B cell (primary cell): ENCODE measurements around the gene GDPD3. TPM values are rescaled to one million over a fixed set of nuclear protein-coding genes. Genes with fewer than 3 reads are reported as not detected.

ENCODE experiments used
- ATAC-seq: fragments of 200-7000 bp; cut with Tn5 transposase; one replicate; pipeline ENCODE4 v1.10.0; 2021; ENCODE audit warnings: low read depth, mild to moderate bottlenecking, moderate number of reproducible peaks, moderate library complexity
- CTCF ChIA-PET: fragments of 350-600 bp; sonication (Branson Sonifier 250); formaldehyde crosslinking; loops from one replicate; lab custom pipeline; 2021; ENCODE audit warnings: antibody characterized with exemption, inconsistent platforms; lab: Charles Lee
- POLR2A ChIA-PET: fragments of 350-600 bp; sonication (Branson Sonifier 250); formaldehyde crosslinking; loops from one replicate; lab custom pipeline; 2021; ENCODE audit warnings: antibody characterized with exemption; lab: Charles Lee
- DNase-seq: peaks from one replicate; pipeline ENCODE4 v3.0.0; 2013
- H2AFZ ChIP-seq: 2 replicates; pipeline ENCODE4 v1.6.1; 2012; ENCODE audit warnings: mild to moderate bottlenecking, low read depth, low read length; ENCODE audit not compliant: insufficient read depth, poor library complexity, severe bottlenecking
- H3K27ac ChIP-seq, 2 donors: 1 replicate in 1 of 2; 2 replicates in 1 of 2; pipeline ENCODE4 v1.5.1; 2012 to 2013; ENCODE audit warnings: low read length in 2 of 2, mild to moderate bottlenecking in 2 of 2, moderate library complexity in 1 of 2
- H3K27me3 ChIP-seq, 4 experiments: fragments of 200-600 bp in 1 of 4; sonication (generic) in 1 of 4; replicated peaks in 1 of 4; 1 replicate in 2 of 4; 2 replicates in 2 of 4; pipeline versions ENCODE4 v1.6.1 to v1.7.0; 2013 to 2016; ENCODE audit warnings: low read length in 3 of 4, mild to moderate bottlenecking in 2 of 4, mixed read lengths in 1 of 4, moderate library complexity in 1 of 4; ENCODE audit not compliant: insufficient read depth in 4 of 4, control insufficient read depth in 3 of 4; ENCODE audit errors: control extremely low read depth in 1 of 4
- H3K36me3 ChIP-seq, 2 experiments: replicated peaks in 1 of 2; 1 replicate in 1 of 2; 2 replicates in 1 of 2; pipeline versions ENCODE4 v1.6.1 to v1.7.1; 2013; ENCODE audit warnings: low read length in 1 of 2; ENCODE audit not compliant: insufficient read depth in 2 of 2, control insufficient read depth in 1 of 2; ENCODE audit errors: control extremely low read depth in 1 of 2, extremely low read depth in 1 of 2
- H3K4me1 ChIP-seq, 2 donors: fragments of 200-600 bp in 1 of 2; sonication (generic) in 1 of 2; 1 replicate in 1 of 2; 2 replicates in 1 of 2; pipeline versions ENCODE4 v1.5.1 to v1.6.1; 2013 to 2017; ENCODE audit warnings: low read length in 2 of 2; ENCODE audit not compliant: control insufficient read depth in 2 of 2, insufficient read depth in 2 of 2
- H3K4me2 ChIP-seq: replicated peaks from 2 replicates; pipeline ENCODE3; 2012; ENCODE audit warnings: mild to moderate bottlenecking, low read depth, low read length; ENCODE audit not compliant: poor library complexity, severe bottlenecking
- H3K4me3 ChIP-seq, 5 experiments: fragments of 200-600 bp in 1 of 5; sonication (generic) in 1 of 5; 1 replicate in 3 of 5; 2 replicates in 2 of 5; pipeline versions ENCODE4 v1.5.1 to v1.7.0; 2011 to 2016; ENCODE audit warnings: low read length in 4 of 5, mild to moderate bottlenecking in 4 of 5, low read depth in 2 of 5, control low read depth in 1 of 5, moderate library complexity in 1 of 5; ENCODE audit not compliant: insufficient read depth in 1 of 5; ENCODE audit errors: control extremely low read depth in 1 of 5, extremely low read depth in 1 of 5
- H3K79me2 ChIP-seq: fragments of 200-600 bp; sonication (generic); one replicate; pipeline ENCODE4 v1.6.0; 2016; ENCODE audit warnings: low read length; ENCODE audit not compliant: control insufficient read depth, insufficient read depth
- H3K9ac ChIP-seq: fragments of 200-600 bp; sonication (generic); 2 replicates; pipeline ENCODE4 v1.6.1; 2017; ENCODE audit warnings: mild to moderate bottlenecking, low read length, moderate library complexity
- H3K9me3 ChIP-seq, 3 donors: one replicate each; pipeline versions ENCODE4 v1.6.1 to v1.7.1; 2013; ENCODE audit warnings: low read length in 2 of 3; ENCODE audit not compliant: control insufficient read depth in 2 of 3, insufficient read depth in 1 of 3; ENCODE audit errors: control extremely low read depth in 1 of 3
- H4K20me1 ChIP-seq: 2 replicates; pipeline ENCODE4 v1.6.0; 2012; ENCODE audit warnings: mild to moderate bottlenecking, low read length; ENCODE audit not compliant: insufficient read depth, control insufficient read depth, poor library complexity, severe bottlenecking
- H3K27ac Mint-ChIP-seq: one replicate; pipeline ENCODE4 v1.8.0; 2021; ENCODE audit warnings: mixed read lengths
- H3K27me3 Mint-ChIP-seq: one replicate; pipeline ENCODE4 v1.8.0; 2021; ENCODE audit warnings: mixed read lengths
- H3K4me1 Mint-ChIP-seq: one replicate; pipeline ENCODE4 v1.8.0; 2021; ENCODE audit warnings: mixed read lengths
- H3K4me3 Mint-ChIP-seq: one replicate; pipeline ENCODE4 v1.8.0; 2021; ENCODE audit warnings: mixed read lengths
- H3K9me3 Mint-ChIP-seq: one replicate; pipeline ENCODE4 v1.8.0; 2022; ENCODE audit warnings: mixed read lengths; ENCODE audit not compliant: insufficient read depth
- EZH2 ChIP-seq: IDR thresholded peaks from 2 replicates; pipeline ENCODE4 v1.6.1; 2012; ENCODE audit warnings: borderline replicate concordance, low read depth, mild to moderate bottlenecking, moderate library complexity, low read length; ENCODE audit not compliant: insufficient read depth, poor library complexity, severe bottlenecking
- WGBS: methylation state at CpG from one replicate; pipeline ENCODE4 v1.1.5; 2013; ENCODE audit warnings: missing lambda C conversion rate; ENCODE audit not compliant: insufficient coverage; 5-methylcytosine and 5-hydroxymethylcytosine counted together
- intact Hi-C: fragments of 100-400 bp; cut with micrococcal nuclease; formaldehyde crosslinking; loops from one replicate; pipeline ENCODE4 v1.10.0; 2022
- polyA plus RNA-seq: library from polyadenylated mRNA; depleted of rRNA; stranded (reverse); fragments of >200 nt; gene quantifications from 2 replicates; pipeline ENCODE4 v1.2.3, GENCODE V29; 2012
- total RNA-seq, 2 donors: library from RNA; stranded (reverse); fragments of 120-200 nt in 1 of 2; gene quantifications; 1 replicate in 1 of 2; 2 replicates in 1 of 2; pipeline versions ENCODE4 v1.2.3 to v1.2.4, GENCODE V29; 2013 to 2022
- TF ChIP-seq, protein P1 (sequence below): fragments of 200-600 bp; IDR thresholded peaks from one replicate; pipeline ENCODE4 v1.8.0; 2022; ENCODE audit warnings: antibody characterized with exemption, mild to moderate bottlenecking

The GDPD3 gene
- total and polyA plus RNA-seq, 2 donors (not counting 1 experiment from before 2014, with no cell fraction given) = 10.6 to 17.3 TPM

DNA sequence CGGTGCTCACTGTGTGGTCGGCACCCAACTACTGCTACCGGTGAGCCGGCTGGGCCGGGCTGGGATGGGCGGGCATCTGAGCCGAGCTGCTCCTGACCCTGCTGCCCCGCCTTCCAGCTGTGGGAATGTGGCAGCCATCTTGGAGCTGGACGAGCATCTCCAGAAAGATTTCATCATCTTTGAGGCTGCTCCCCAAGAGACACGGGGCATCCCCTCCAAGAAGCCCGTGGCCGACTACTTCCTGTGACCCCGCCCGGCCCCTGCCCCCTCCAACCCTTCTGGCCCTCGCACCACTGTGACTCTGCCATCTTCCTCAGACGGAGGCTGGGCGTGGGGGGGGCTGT is 28.5 kb downstream of the GDPD3 start:
- no peak overlapping the region for H3K4me3 Mint-ChIP-seq
- H3K4me1 ChIP-seq = no peaks in the 10 kb centered on the region
- H3K79me2 ChIP-seq = peaks cover 3% of the 10 kb centered on the region
- H3K27me3 ChIP-seq = no peaks in the 10 kb centered on the region
- no peak overlapping the region for H2AFZ ChIP-seq
- H3K9me3 Mint-ChIP-seq = no peaks in the 10 kb centered on the region
- H4K20me1 ChIP-seq = peaks cover 15% of the 10 kb centered on the region
- no peak for ATAC-seq
- POLR2A ChIA-PET = no interaction called here
- intact Hi-C loops = no loop called here
- 89% methylated on average over 17 of the region's 17 CpGs for WGBS
- no peaks in the 10 kb centered on the region for H3K9me3 ChIP-seq
- no peak overlapping the region for H3K9ac ChIP-seq
- CTCF ChIA-PET = interaction anchor here (0.6 kb wide), 1 partner anchor 265 kb away, joined by 3 read pairs; no protein-coding TSS in a partner anchor
- H3K4me1 Mint-ChIP-seq = peaks cover 10% of the 10 kb centered on the region
- DNase-seq = no peak
- H3K27ac ChIP-seq = no peak overlapping the region
- no peak overlapping the region for H3K27ac Mint-ChIP-seq
- TF ChIP-seq EZH2 = no peak
- H3K36me3 ChIP-seq = peaks cover 0 to 51% of the 10 kb centered on the region in 2 experiments
- H3K27me3 Mint-ChIP-seq = no peaks in the 10 kb centered on the region
- no peak overlapping the region for H3K4me3 ChIP-seq
- no peak overlapping the region for H3K4me2 ChIP-seq

DNA sequence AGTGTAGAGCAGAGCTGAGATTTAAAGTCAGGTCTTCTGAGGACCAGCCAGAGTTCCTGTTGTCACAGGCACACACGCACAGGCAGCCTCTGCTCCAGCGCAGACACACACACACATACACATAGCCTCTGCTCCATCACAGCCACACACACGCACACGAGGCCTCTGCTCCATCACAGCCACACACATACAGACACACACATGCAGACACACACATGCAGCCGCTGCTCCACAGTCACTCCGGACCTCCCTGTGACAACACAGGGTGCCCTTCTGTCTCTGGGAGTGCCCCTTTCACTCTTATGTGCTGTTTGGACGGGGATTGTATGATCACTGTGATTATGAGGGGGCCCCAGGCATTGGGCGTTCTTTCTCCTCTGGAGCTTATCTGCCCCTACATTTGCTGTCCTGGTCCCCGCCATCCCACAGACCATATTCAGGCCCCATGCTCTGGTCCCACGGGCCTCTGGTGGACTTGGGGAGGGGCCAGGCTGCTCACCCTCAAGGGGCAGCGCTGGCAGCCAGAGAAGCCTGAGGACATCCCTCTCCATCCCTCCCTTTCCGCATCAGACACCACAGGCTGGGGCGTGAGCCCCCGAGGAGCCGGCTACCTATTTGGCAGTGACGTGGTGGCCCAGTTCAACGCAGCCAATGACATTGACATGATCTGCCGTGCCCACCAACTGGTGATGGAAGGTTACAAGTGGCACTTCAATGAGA is 29.1 kb downstream of the GDPD3 start:
- no peak overlapping the region for H3K4me3 Mint-ChIP-seq
- H3K36me3 ChIP-seq = peaks cover 0 to 57% of the 10 kb centered on the region in 2 experiments
- peaks cover 6% of the 10 kb centered on the region for H3K79me2 ChIP-seq
- H3K27ac Mint-ChIP-seq = no peak overlapping the region
- H3K9ac ChIP-seq = no peak overlapping the region
- no peak overlapping the region for H3K4me2 ChIP-seq
- no peaks in the 10 kb centered on the region for H3K27me3 Mint-ChIP-seq
- POLR2A ChIA-PET = no interaction called here
- H2AFZ ChIP-seq = no peak overlapping the region
- intact Hi-C loops = no loop called here
- no peak for ATAC-seq
- CTCF ChIA-PET = interaction anchor here (0.6 kb wide), 1 partner anchor 265 kb away, joined by 3 read pairs; no protein-coding TSS in a partner anchor
- no peaks in the 10 kb centered on the region for H3K9me3 ChIP-seq
- TF ChIP-seq, protein P1, sequence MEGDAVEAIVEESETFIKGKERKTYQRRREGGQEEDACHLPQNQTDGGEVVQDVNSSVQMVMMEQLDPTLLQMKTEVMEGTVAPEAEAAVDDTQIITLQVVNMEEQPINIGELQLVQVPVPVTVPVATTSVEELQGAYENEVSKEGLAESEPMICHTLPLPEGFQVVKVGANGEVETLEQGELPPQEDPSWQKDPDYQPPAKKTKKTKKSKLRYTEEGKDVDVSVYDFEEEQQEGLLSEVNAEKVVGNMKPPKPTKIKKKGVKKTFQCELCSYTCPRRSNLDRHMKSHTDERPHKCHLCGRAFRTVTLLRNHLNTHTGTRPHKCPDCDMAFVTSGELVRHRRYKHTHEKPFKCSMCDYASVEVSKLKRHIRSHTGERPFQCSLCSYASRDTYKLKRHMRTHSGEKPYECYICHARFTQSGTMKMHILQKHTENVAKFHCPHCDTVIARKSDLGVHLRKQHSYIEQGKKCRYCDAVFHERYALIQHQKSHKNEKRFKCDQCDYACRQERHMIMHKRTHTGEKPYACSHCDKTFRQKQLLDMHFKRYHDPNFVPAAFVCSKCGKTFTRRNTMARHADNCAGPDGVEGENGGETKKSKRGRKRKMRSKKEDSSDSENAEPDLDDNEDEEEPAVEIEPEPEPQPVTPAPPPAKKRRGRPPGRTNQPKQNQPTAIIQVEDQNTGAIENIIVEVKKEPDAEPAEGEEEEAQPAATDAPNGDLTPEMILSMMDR = no peak
- TF ChIP-seq EZH2 = no peak
- H3K27ac ChIP-seq = no peak overlapping the region
- H3K4me1 ChIP-seq = no peaks in the 10 kb centered on the region
- peaks cover 21% of the 10 kb centered on the region for H4K20me1 ChIP-seq
- peaks cover 11% of the 10 kb centered on the region for H3K4me1 Mint-ChIP-seq
- peak; percentile 14 for DNase-seq
- H3K9me3 Mint-ChIP-seq = no peaks in the 10 kb centered on the region
- H3K4me3 ChIP-seq = no peak overlapping the region
- WGBS = 97% methylated on average over 16 of the region's 18 CpGs
- H3K27me3 ChIP-seq = no peaks in the 10 kb centered on the region
